Measurements from ENCODE around the gene MS4A6E. TPM values are rescaled to one million over a fixed set of nuclear protein-coding genes. Genes with fewer than 3 reads are reported as not detected.
"Not testable (repeated sequence)": the region's sequence is repeated elsewhere in the genome, so short reads cannot be mapped to it uniquely, and the experiment has no call there.

MS4A6E gene
- total and polyA plus RNA-seq, 2 of the 8 experiments (the other 6 are each of a cell fraction or from before 2014, with no cell fraction given) = not detected

GRCh38 chr11:60301178-60301577 lies 25.9 kb upstream of the MS4A6E start:
- no peak for FAIRE-seq
- no peak overlapping the region for H2AK5ac ChIP-seq (ENCODE audit: low read depth, low read length)

DNA sequence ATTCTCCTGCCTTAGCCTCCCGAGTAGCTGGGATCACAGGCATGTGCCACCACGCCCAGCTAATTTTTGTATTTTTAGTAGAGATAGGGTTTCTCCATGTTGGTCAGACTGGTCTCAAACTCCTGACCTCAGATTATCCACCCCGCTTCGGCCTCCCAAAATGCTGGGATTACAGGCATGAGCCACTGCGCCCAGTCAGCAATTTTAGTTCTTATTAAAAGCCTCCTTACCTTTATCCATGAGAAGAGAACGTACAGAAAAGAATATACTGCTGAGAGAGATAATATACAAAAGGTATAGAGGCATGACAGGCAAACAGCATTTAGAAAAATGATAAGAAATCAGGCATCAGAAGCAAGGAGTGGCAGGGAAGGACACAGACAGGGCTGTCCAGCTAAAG lies 25.2 kb upstream of the MS4A6E start:
- 93% methylated on average over 6 of the region's 6 CpGs; no CpG with 5 or more reads in 1 of the 2 experiments for WGBS, 2 experiments (ENCODE audit: extremely low coverage in 1 of 2, insufficient coverage in 1 of 2, insufficient read length in 1 of 2, insufficient replicate concordance in 2 of 2, low coverage in 1 of 2, low lambda C conversion rate in 2 of 2, missing lambda C conversion rate in 1 of 2)
- H2AFZ ChIP-seq (ENCODE audit: low read length); H3K27me3 ChIP-seq (replicated peaks in 1 of 4; ENCODE audit: control insufficient read depth in 3 of 4, extremely low read depth in 1 of 4, insufficient read depth in 3 of 4, low read length in 3 of 4): not testable (repeated sequence)

More at GRCh38 chr11:60301178-60301577, 25.9 kb upstream of the MS4A6E start:
- Histone ChIP-seq H3K14ac (ENCODE audit: insufficient read length) (no peak overlapping the region), H4K91ac (replicated peaks; ENCODE audit: insufficient read length, low read length) (no peak overlapping the region), H3K9me3 (ENCODE audit: insufficient read depth in 2 of 2, low read depth in 1 of 2, low read length in 1 of 2) (no peaks in the 10 kb centered on the region), H3K4me2 (ENCODE audit: insufficient read depth in 1 of 2, low read depth in 2 of 2, low read length in 2 of 2) (no peak overlapping the region), H2AFZ (ENCODE audit: low read length) (no peak overlapping the region), H3K79me2 (ENCODE audit: control insufficient read depth in 1 of 2, insufficient read depth in 2 of 2, low read length in 2 of 2) (no peaks in the 10 kb centered on the region), H3K23ac (ENCODE audit: insufficient read length) (no peak overlapping the region), H3K36me3 (ENCODE audit: control insufficient read depth in 2 of 4, insufficient read depth in 4 of 4, low read length in 3 of 4) (no peaks in the 10 kb centered on the region), H3K23me2 (ENCODE audit: low read depth, low read length) (no peaks in the 10 kb centered on the region; the same call in 1 of the 2 replicates), H3K56ac (replicated peaks; ENCODE audit: insufficient read length, low read depth, low read length) (no peak overlapping the region), H2BK5ac (ENCODE audit: low read depth, low read length) (no peak overlapping the region), H3K27ac (ENCODE audit: low read depth, low read length) (no peak overlapping the region), H3K79me1 (ENCODE audit: low read depth, low read length) (no peaks in the 10 kb centered on the region), H3K4me1 (replicated peaks in 1 of 4; ENCODE audit: control insufficient read depth in 3 of 4, insufficient read depth in 4 of 4, low read length in 3 of 4) (no peaks in the 10 kb centered on the region), H3K27me3 (replicated peaks in 1 of 4; ENCODE audit: control insufficient read depth in 3 of 4, extremely low read depth in 1 of 4, insufficient read depth in 3 of 4, low read length in 3 of 4) (no peaks in the 10 kb centered on the region), H3K9ac (replicated peaks in 1 of 4; ENCODE audit: extremely low read depth in 1 of 4, low read depth in 3 of 4, low read length in 3 of 4) (no peak overlapping the region), H4K20me1 (replicated peaks in 1 of 2; ENCODE audit: control insufficient read depth in 1 of 2, insufficient read depth in 2 of 2, low read length in 2 of 2) (no peaks in the 10 kb centered on the region), H3K4me3 (ENCODE audit: extremely low read depth in 1 of 4, insufficient read depth in 2 of 4, low read depth in 3 of 4, low read length in 4 of 4) (no peak overlapping the region), H4K5ac (ENCODE audit: insufficient read length, low read depth, low read length) (no peak overlapping the region), H2BK120ac (replicated peaks; ENCODE audit: low read depth, low read length) (no peak overlapping the region), H2BK20ac (ENCODE audit: low read length) (no peak overlapping the region), H3K4ac (replicated peaks; ENCODE audit: insufficient read length, low read depth, low read length) (no peak overlapping the region), H4K8ac (ENCODE audit: extremely low read depth, insufficient read depth, low read length) (no peak overlapping the region), H2BK15ac (ENCODE audit: low read length) (no peak overlapping the region), H3K18ac (ENCODE audit: extremely low read depth, low read length) (no peak overlapping the region), H2BK12ac (ENCODE audit: low read depth, low read length) (no peak overlapping the region)
- no peak for DNase-seq (ENCODE audit: low read depth in 1 of 2, low spot score in 2 of 2)
- POLR2A ChIA-PET (ENCODE audit: partially characterized antibody) = no interaction called here
- TF ChIP-seq SAP30 (IDR thresholded peaks at IDR 0.05; ENCODE audit: insufficient read depth, insufficient replicate concordance, low read length) = no peak
- no peak for TF ChIP-seq MAFK (IDR thresholded peaks at IDR 0.05; ENCODE audit: low read depth, low read length)
- CTCF ChIA-PET (ENCODE audit: partially characterized antibody) = no interaction called here
- WGBS, 2 experiments (ENCODE audit: extremely low coverage in 1 of 2, insufficient coverage in 1 of 2, insufficient read length in 1 of 2, insufficient replicate concordance in 2 of 2, low coverage in 1 of 2, low lambda C conversion rate in 2 of 2, missing lambda C conversion rate in 1 of 2) = 95% methylated on average over 3 of the region's 3 CpGs; no CpG with 5 or more reads in 1 of the 2 experiments

More for the DNA sequence above, 25.2 kb upstream of the MS4A6E start:
- H2BK15ac ChIP-seq (ENCODE audit: low read length); H4K8ac ChIP-seq (ENCODE audit: extremely low read depth, insufficient read depth, low read length); DNase-seq (ENCODE audit: low read depth in 1 of 2, low spot score in 2 of 2); H3K18ac ChIP-seq (ENCODE audit: extremely low read depth, low read length); H3K79me2 ChIP-seq (ENCODE audit: control insufficient read depth in 1 of 2, insufficient read depth in 2 of 2, low read length in 2 of 2); FAIRE-seq; H3K79me1 ChIP-seq (ENCODE audit: low read depth, low read length); H2AK5ac ChIP-seq (ENCODE audit: low read depth, low read length); H2BK20ac ChIP-seq (ENCODE audit: low read length); H2BK120ac ChIP-seq (replicated peaks; ENCODE audit: low read depth, low read length); H3K23ac ChIP-seq (ENCODE audit: insufficient read length); H3K14ac ChIP-seq (ENCODE audit: insufficient read length); H3K9ac ChIP-seq (replicated peaks in 1 of 4; ENCODE audit: extremely low read depth in 1 of 4, low read depth in 3 of 4, low read length in 3 of 4); H3K23me2 ChIP-seq (ENCODE audit: low read depth, low read length); H4K20me1 ChIP-seq (replicated peaks in 1 of 2; ENCODE audit: control insufficient read depth in 1 of 2, insufficient read depth in 2 of 2, low read length in 2 of 2); H3K9me3 ChIP-seq (ENCODE audit: insufficient read depth in 2 of 2, low read depth in 1 of 2, low read length in 1 of 2); H3K56ac ChIP-seq (replicated peaks; ENCODE audit: insufficient read length, low read depth, low read length); H4K91ac ChIP-seq (replicated peaks; ENCODE audit: insufficient read length, low read length); H3K4ac ChIP-seq (replicated peaks; ENCODE audit: insufficient read length, low read depth, low read length); H3K27ac ChIP-seq (ENCODE audit: low read depth, low read length); H2BK12ac ChIP-seq (ENCODE audit: low read depth, low read length); H3K4me2 ChIP-seq (ENCODE audit: insufficient read depth in 1 of 2, low read depth in 2 of 2, low read length in 2 of 2); H3K4me1 ChIP-seq (replicated peaks in 1 of 4; ENCODE audit: control insufficient read depth in 3 of 4, insufficient read depth in 4 of 4, low read length in 3 of 4); H3K4me3 ChIP-seq (ENCODE audit: extremely low read depth in 1 of 4, insufficient read depth in 2 of 4, low read depth in 3 of 4, low read length in 4 of 4); H2BK5ac ChIP-seq (ENCODE audit: low read depth, low read length); H4K5ac ChIP-seq (ENCODE audit: insufficient read length, low read depth, low read length); POLR2A ChIA-PET (ENCODE audit: partially characterized antibody); H3K36me3 ChIP-seq (ENCODE audit: control insufficient read depth in 2 of 4, insufficient read depth in 4 of 4, low read length in 3 of 4): not testable (repeated sequence)
- CTCF ChIA-PET (ENCODE audit: partially characterized antibody) = interaction anchor here (0.7 to 1.3 kb wide), 2 partner anchors 32 to 42 kb away, joined by 3 to 7 read pairs; no protein-coding TSS in a partner anchor

Data from H1 (cell line).